ENCODE measurements around the gene OR4P4. TPM values are rescaled to one million over a fixed set of nuclear protein-coding genes. Genes with fewer than 3 reads are reported as not detected.

The OR4P4 gene
- polyA plus RNA-seq, 1 experiment = not detected

DNA sequence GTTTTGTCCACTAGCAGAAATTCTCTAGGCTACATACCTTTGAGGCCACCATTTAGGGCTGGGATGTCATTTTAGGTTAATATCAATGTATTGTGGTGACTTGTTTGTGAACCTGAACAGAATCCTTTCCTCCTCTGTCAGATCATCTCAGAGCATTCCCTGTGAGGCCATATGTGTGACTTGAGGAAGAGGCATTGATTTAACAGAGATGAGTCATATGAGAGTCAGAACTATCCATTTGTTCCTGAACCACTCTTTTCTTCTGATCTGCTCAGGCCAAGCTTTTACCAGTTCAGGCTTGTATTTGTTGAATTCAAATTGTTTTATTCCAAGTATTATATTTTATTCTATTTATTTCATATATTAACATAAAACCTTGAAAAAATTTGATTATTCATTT, 20.2 kb downstream of the OR4P4 start:
- no peak for DNase-seq (ENCODE audit: low read depth, low spot score)
- Histone ChIP-seq H3K9me3 (ENCODE audit: control insufficient read depth, insufficient read depth, low read length) (no peaks in the 10 kb centered on the region), H3K4me3 (ENCODE audit: low read depth, low read length) (no peak overlapping the region), H3K27me3 (ENCODE audit: control insufficient read depth, insufficient read depth, low read length) (no peaks in the 10 kb centered on the region), H3K27ac (ENCODE audit: low read depth, low read length) (no peak overlapping the region)
- ChIA-PET CTCF (no interaction called here), POLR2A (no interaction called here)
- TF ChIP-seq, protein P1, sequence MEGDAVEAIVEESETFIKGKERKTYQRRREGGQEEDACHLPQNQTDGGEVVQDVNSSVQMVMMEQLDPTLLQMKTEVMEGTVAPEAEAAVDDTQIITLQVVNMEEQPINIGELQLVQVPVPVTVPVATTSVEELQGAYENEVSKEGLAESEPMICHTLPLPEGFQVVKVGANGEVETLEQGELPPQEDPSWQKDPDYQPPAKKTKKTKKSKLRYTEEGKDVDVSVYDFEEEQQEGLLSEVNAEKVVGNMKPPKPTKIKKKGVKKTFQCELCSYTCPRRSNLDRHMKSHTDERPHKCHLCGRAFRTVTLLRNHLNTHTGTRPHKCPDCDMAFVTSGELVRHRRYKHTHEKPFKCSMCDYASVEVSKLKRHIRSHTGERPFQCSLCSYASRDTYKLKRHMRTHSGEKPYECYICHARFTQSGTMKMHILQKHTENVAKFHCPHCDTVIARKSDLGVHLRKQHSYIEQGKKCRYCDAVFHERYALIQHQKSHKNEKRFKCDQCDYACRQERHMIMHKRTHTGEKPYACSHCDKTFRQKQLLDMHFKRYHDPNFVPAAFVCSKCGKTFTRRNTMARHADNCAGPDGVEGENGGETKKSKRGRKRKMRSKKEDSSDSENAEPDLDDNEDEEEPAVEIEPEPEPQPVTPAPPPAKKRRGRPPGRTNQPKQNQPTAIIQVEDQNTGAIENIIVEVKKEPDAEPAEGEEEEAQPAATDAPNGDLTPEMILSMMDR (IDR thresholded peaks at IDR 0.05; ENCODE audit: low read depth, low read length) = no peak

DNA sequence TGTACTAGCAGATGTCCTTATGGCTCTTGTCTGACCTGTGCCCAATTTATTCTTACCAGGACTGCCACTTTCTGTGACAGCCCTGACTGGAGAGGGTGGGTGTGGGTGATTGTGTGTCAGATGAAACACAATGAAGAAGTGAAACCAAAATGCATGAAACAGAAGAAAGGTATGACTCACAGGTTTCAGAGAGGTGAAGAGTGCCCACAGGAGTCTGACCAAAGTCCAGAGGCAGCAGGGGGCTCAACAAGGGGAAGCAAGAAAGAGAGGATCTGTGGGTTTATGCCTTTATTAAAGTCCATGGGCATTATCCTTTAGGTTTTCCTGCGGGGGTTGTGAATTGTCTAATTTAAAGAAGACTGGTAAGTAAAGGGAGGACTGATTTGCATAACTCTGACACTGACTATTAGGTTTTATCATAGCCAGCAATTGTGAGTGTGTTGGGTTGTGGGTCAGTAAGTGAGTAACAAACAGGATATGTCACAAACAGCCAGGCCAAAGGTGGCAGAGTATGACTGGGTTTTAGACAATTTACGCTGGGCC, 23.2 kb downstream of the OR4P4 start:
- no peaks in the 10 kb centered on the region for H3K27me3 ChIP-seq (ENCODE audit: control insufficient read depth, insufficient read depth, low read length)
- no peak for DNase-seq (ENCODE audit: low read depth, low spot score)
- CTCF ChIA-PET = no interaction called here

DNA sequence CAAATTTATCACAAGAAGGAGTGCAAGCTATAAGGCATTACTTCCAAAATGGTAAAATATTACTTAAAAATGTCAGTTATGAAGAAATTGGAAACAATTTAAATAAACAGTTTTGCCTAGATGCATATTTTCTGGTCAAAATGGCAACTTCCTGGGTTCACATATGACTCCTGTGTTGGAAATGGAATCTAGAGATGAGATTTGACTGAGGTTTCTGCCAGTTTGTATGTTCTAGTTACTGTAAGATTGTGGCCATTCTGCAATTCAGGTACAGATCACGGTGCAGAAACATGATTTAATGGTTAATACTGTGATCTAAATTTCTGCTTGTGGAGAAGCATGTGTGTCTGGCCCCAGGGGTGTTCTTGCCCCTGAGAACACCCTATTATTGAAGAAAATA, 23.7 kb downstream of the OR4P4 start:
- ChIA-PET CTCF (no interaction called here), POLR2A (no interaction called here)
- no peak overlapping the region for H3K27ac ChIP-seq (ENCODE audit: low read depth, low read length)
- H3K27me3 ChIP-seq (ENCODE audit: control insufficient read depth, insufficient read depth, low read length) = no peaks in the 10 kb centered on the region
- TF ChIP-seq, protein P1 (IDR thresholded peaks at IDR 0.05; ENCODE audit: low read depth, low read length) = no peak
- H3K9me3 ChIP-seq (ENCODE audit: control insufficient read depth, insufficient read depth, low read length) = no peaks in the 10 kb centered on the region
- no peak overlapping the region for H3K4me3 ChIP-seq (ENCODE audit: low read depth, low read length)
- DNase-seq (ENCODE audit: low read depth, low spot score) = no peak

More for the DNA sequence above, 23.2 kb downstream of the OR4P4 start:
- Histone ChIP-seq H3K27ac (ENCODE audit: low read depth, low read length) (no peak overlapping the region), H3K9me3 (ENCODE audit: control insufficient read depth, insufficient read depth, low read length) (no peaks in the 10 kb centered on the region), H3K4me3 (ENCODE audit: low read depth, low read length) (no peak overlapping the region)
- POLR2A ChIA-PET = no interaction called here
- TF ChIP-seq, protein P1 (IDR thresholded peaks at IDR 0.05; ENCODE audit: low read depth, low read length) = no peak

DNA sequence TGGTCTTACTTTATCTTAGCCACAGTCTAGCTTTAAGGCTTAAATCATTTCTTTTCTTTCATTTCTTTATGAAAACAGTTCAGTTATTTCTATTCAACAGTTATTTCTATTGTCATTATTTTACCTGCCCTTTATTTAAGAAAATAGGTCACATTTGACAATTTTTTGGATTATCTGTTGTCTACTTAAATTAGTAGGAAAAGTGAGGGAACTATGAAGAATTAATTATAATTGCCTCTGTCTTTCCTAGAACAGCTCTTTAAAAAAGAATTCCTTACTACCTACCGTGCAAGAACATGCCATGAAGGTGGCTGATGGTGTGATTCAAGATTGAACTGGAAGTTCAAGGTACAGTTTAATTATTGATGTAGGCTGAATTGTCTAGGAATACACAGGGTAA, 27.0 kb downstream of the OR4P4 start, which contains the start of gene OR4C6:
TSS of gene OR4C6 (plus strand) at position 301 of the 400 bp plus-strand sequence. CDS start 2,966 bp downstream, outside the sequence.
- no peak within 1 kb of the TSS for H3K27ac ChIP-seq (ENCODE audit: low read depth, low read length)
- H3K27me3 ChIP-seq (ENCODE audit: control insufficient read depth, insufficient read depth, low read length) = no peaks in the 10 kb centered on the region
- H3K4me3 ChIP-seq (ENCODE audit: low read depth, low read length) = no peak within 1 kb of the TSS
- H3K9me3 ChIP-seq (ENCODE audit: control insufficient read depth, insufficient read depth, low read length) = peaks cover 11% of the 10 kb centered on the region; the same call in 1 of the 2 replicates
- TF ChIP-seq, protein P1 (IDR thresholded peaks at IDR 0.05; ENCODE audit: low read depth, low read length) = no peak
- ChIA-PET CTCF (no interaction called here), POLR2A (no interaction called here)
- no peak for DNase-seq (ENCODE audit: low read depth, low spot score)

DNA sequence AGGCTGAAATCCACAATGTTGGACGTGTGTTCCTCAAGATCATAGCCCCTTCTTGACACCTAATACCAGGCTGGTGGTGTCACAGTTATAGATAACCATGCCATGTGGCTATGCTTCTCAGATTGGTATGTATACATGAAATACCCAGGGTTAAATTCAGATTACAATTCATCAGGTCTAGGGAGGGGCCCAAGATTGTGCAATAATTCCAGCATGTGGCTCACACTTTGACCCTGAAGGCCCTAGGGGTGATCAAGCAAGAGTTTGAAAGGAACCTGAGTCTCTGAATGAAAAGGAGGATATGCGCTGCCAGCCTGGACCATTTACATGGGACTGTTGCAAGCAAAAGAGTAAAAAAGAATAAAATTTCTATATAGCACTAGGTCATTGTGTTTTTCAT, 34.5 kb downstream of the OR4P4 start:
- Histone ChIP-seq H3K27me3 (ENCODE audit: control insufficient read depth, insufficient read depth, low read length) (no peaks in the 10 kb centered on the region), H3K27ac (ENCODE audit: low read depth, low read length) (no peak overlapping the region), H3K9me3 (ENCODE audit: control insufficient read depth, insufficient read depth, low read length) (peaks cover 11% of the 10 kb centered on the region; the same call in 1 of the 2 replicates), H3K4me3 (ENCODE audit: low read depth, low read length) (no peak overlapping the region)
- no peak for DNase-seq (ENCODE audit: low read depth, low spot score)
- ChIA-PET CTCF (no interaction called here), POLR2A (no interaction called here)
- TF ChIP-seq, protein P1 (IDR thresholded peaks at IDR 0.05; ENCODE audit: low read depth, low read length) = no peak
